ENCODE data around the gene ZBTB40. TPM values are rescaled to one million over a fixed set of nuclear protein-coding genes. Genes with fewer than 3 reads are reported as not detected.
A peak's percentile ranks its signal among the peaks of the same experiment; 100 is the strongest.

The ZBTB40 gene
- 10 to 100 TPM; 11.2 to 16.2 TPM for total RNA-seq

- intact Hi-C loops (cut with DNase I), result no loop called here
- Histone ChIP-seq H3K9me3 (no peaks in the 10 kb centered on the region), H3K36me3 (no peaks in the 10 kb centered on the region), H3K27ac (peak within 1 kb of the TSS; percentile 91), H3K27me3 (no peaks in the 10 kb centered on the region), H3K4me1 (peaks cover 7% of the 10 kb centered on the region), H3K4me3 (peak within 1 kb of the TSS; percentile 86), H3K9ac (ENCODE audit: low read depth in 2 of 2, low read length in 2 of 2) (peak within 1 kb of the TSS; percentile 77 to 89)
- TF ChIP-seq CTCF (IDR thresholded peaks at IDR 0.05), result no peak
- peak; percentile 96 for DNase-seq
Measured at GRCh38 chr1:22451702-22452480, at the start of gene ZBTB40. Gene ZBTB40, plus strand, starts transcription at chr1:22451851. Its CDS starts 38,098 bp downstream, at chr1:22489949.

GRCh38 chr1:22402356-22403053 is 49.1 kb upstream of the ZBTB40 start:
- no peaks in the 10 kb centered on the region for H3K27me3 ChIP-seq
- DNase-seq, result no peak
- no peak overlapping the region for H3K9ac ChIP-seq (ENCODE audit: low read depth in 2 of 2, low read length in 2 of 2)
- H3K4me3 ChIP-seq, result no peak overlapping the region
- no peaks in the 10 kb centered on the region for H3K9me3 ChIP-seq
- intact Hi-C loops (cut with DNase I), result no loop called here
- no peaks in the 10 kb centered on the region for H3K4me1 ChIP-seq
- TF ChIP-seq CTCF (IDR thresholded peaks at IDR 0.05), result no peak
- H3K27ac ChIP-seq, result no peak overlapping the region
- no peaks in the 10 kb centered on the region for H3K36me3 ChIP-seq

- TF ChIP-seq CTCF (IDR thresholded peaks at IDR 0.05), result no peak
- Histone ChIP-seq H3K27me3 (no peaks in the 10 kb centered on the region), H3K4me1 (no peaks in the 10 kb centered on the region), H3K9ac (ENCODE audit: low read depth in 2 of 2, low read length in 2 of 2) (no peak overlapping the region), H3K9me3 (no peaks in the 10 kb centered on the region), H3K36me3 (no peaks in the 10 kb centered on the region), H3K27ac (no peak overlapping the region), H3K4me3 (no peak overlapping the region)
- intact Hi-C loops (cut with DNase I), result no loop called here
- no peak for DNase-seq
Measured at GRCh38 chr1:22404486-22404885, 47.2 kb upstream of the ZBTB40 start.

- no peaks in the 10 kb centered on the region for H3K27me3 ChIP-seq
- no peak for TF ChIP-seq CTCF (IDR thresholded peaks at IDR 0.05)
- intact Hi-C loops (cut with DNase I), result no loop called here
Measured at GRCh38 chr1:22406722-22407495, 44.7 kb upstream of the ZBTB40 start.

GRCh38 chr1:22408230-22408629 is 43.4 kb upstream of the ZBTB40 start:
- H3K36me3 ChIP-seq, result no peaks in the 10 kb centered on the region
- no peak for TF ChIP-seq CTCF (IDR thresholded peaks at IDR 0.05)
- no peaks in the 10 kb centered on the region for H3K27me3 ChIP-seq
- H3K9me3 ChIP-seq, result no peaks in the 10 kb centered on the region
- H3K4me3 ChIP-seq, result no peak overlapping the region
- intact Hi-C loops (cut with DNase I), result no loop called here
- no peak for DNase-seq
- no peak overlapping the region for H3K9ac ChIP-seq (ENCODE audit: low read depth in 2 of 2, low read length in 2 of 2)
- no peaks in the 10 kb centered on the region for H3K4me1 ChIP-seq
- H3K27ac ChIP-seq, result no peak overlapping the region

More at GRCh38 chr1:22406722-22407495, 44.7 kb upstream of the ZBTB40 start:
- Histone ChIP-seq H3K36me3 (no peaks in the 10 kb centered on the region), H3K4me3 (no peak overlapping the region), H3K9ac (ENCODE audit: low read depth in 2 of 2, low read length in 2 of 2) (no peak overlapping the region), H3K27ac (no peak overlapping the region), H3K9me3 (no peaks in the 10 kb centered on the region), H3K4me1 (no peaks in the 10 kb centered on the region)
- DNase-seq, result no peak

All from colonic mucosa (tissue), 4 donors.